HCT116 (cell line): ENCODE results near the gene PDE8A. TPM values are rescaled to one million over a fixed set of nuclear protein-coding genes. Genes with fewer than 3 reads are reported as not detected.
"Not testable (repeated sequence)": the region's sequence is repeated elsewhere in the genome, so short reads cannot be mapped to it uniquely, and the experiment has no call there.

Experiments used
- ATAC-seq: fragments of 200-7000 bp; cut with Tn5 transposase; 2 replicates; pipeline ENCODE4 v1.9.1; 2020; ENCODE audit warnings: mild to moderate bottlenecking, moderate library complexity
- BruUV-seq: library from RNA; stranded (reverse); fragments of 400-500 nt; replicated peaks from 2 replicates; lab custom pipeline; 2021; lab: Mats Ljungman, UMichigan
- CTCF ChIA-PET: fragments of 300-600 bp; sonication (Branson Sonifier 250); formaldehyde crosslinking; loops from one replicate; lab custom pipeline; 2021; ENCODE audit warnings: antibody characterized with exemption; lab: Charles Lee
- POLR2A ChIA-PET: fragments of 300-600, 350-600 bp; sonication (Branson Sonifier 250); formaldehyde crosslinking; loops from one replicate; lab custom pipeline; 2021; ENCODE audit warnings: antibody characterized with exemption; lab: Charles Lee
- RAD21 ChIA-PET, 2 experiments: fragments of 300-600 bp; sonication (Branson Sonifier 250); formaldehyde crosslinking; loops; one replicate each; lab custom pipeline; 2023; ENCODE audit warnings: low total read pairs in 2 of 2; ENCODE audit not compliant: uncharacterized antibody in 2 of 2, unreplicated experiment in 2 of 2, low non-redundant PET in 1 of 2; lab: Charles Lee
- DNase-seq: peaks from one replicate; pipeline ENCODE4 v3.0.0-alpha.2; 2010; ENCODE audit warnings: low read depth, low spot score
- H2AFZ ChIP-seq: fragments of 200-600 bp; shearing (Covaris generic), sonication (generic); 2 replicates; pipeline ENCODE4 v1.6.1; 2017; ENCODE audit warnings: low read depth, mixed run types, mixed read lengths, antibody characterized with exemption, low read length; ENCODE audit not compliant: poor library complexity, severe bottlenecking
- H3K27ac ChIP-seq: 2 replicates; pipeline ENCODE4 v1.5.1; 2012; ENCODE audit warnings: low read depth, low read length
- H3K27me3 ChIP-seq: fragments of 200-600 bp; sonication (generic); 2 replicates; pipeline ENCODE4 v1.6.1; 2016; ENCODE audit warnings: mixed run types, low read length, mixed read lengths; ENCODE audit not compliant: insufficient read depth
- H3K36me3 ChIP-seq, 2 experiments: fragments of 200-500 bp in 1 of 2; fragments of 200-600 bp in 1 of 2; sonication (Bioruptor generic) in 1 of 2; sonication (generic) in 1 of 2; 2 replicates each; pipeline versions ENCODE4 v1.5.1 to v1.6.1; 2014 to 2016; ENCODE audit warnings: low read length in 2 of 2, inconsistent platforms in 1 of 2, mixed read lengths in 1 of 2, mixed run types in 1 of 2; ENCODE audit not compliant: insufficient read depth in 2 of 2, control insufficient read depth in 1 of 2
- H3K4me1 ChIP-seq, 2 experiments: fragments of 200-600 bp in 1 of 2; sonication (generic) in 1 of 2; 2 replicates each; pipeline versions ENCODE4 v1.5.1 to v1.6.1; 2012 to 2017; ENCODE audit warnings: low read length in 2 of 2, inconsistent platforms in 1 of 2, mild to moderate bottlenecking in 1 of 2, mixed read lengths in 1 of 2, mixed run types in 1 of 2, moderate library complexity in 1 of 2; ENCODE audit not compliant: insufficient read depth in 2 of 2, control insufficient read depth in 1 of 2
- H3K4me2 ChIP-seq: fragments of 200-600 bp; sonication (generic); 2 replicates; pipeline ENCODE4 v1.6.1; 2017; ENCODE audit warnings: mixed run types, low read length, mixed read lengths
- H3K4me3 ChIP-seq, 2 experiments: fragments of 200-600 bp in 1 of 2; sonication (generic) in 1 of 2; replicated peaks in 1 of 2; 2 replicates each; pipeline ENCODE4 v1.5.1; 2011 to 2016; ENCODE audit warnings: low read length in 2 of 2, control low read depth in 1 of 2, low read depth in 1 of 2, mild to moderate bottlenecking in 1 of 2, mixed read lengths in 1 of 2, mixed run types in 1 of 2
- H3K79me2 ChIP-seq: fragments of 200-600 bp; sonication (generic); 2 replicates; pipeline ENCODE4 v1.6.1; 2017; ENCODE audit warnings: mild to moderate bottlenecking, mixed run types, low read length, moderate library complexity, mixed read lengths; ENCODE audit not compliant: insufficient read depth
- H3K9ac ChIP-seq: fragments of 200-600 bp; sonication (generic); 2 replicates; pipeline ENCODE4 v1.6.1; 2016; ENCODE audit warnings: low read length, mixed read lengths
- H3K9me2 ChIP-seq: fragments of 200-600 bp; sonication (generic), shearing (Covaris generic); 2 replicates; pipeline ENCODE4 v1.6.1; 2017; ENCODE audit warnings: mixed run types, mild to moderate bottlenecking, moderate library complexity; ENCODE audit not compliant: insufficient read depth
- H3K9me3 ChIP-seq, 2 experiments: fragments of 200-500 bp in 1 of 2; fragments of 200-600 bp in 1 of 2; sonication (Bioruptor generic) in 1 of 2; sonication (generic) in 1 of 2; 2 replicates each; pipeline ENCODE4 v1.6.1; 2014 to 2017; ENCODE audit warnings: low read length in 2 of 2, mixed read lengths in 2 of 2, inconsistent platforms in 1 of 2, low read depth in 1 of 2, mild to moderate bottlenecking in 1 of 2, mixed run types in 1 of 2, moderate library complexity in 1 of 2; ENCODE audit not compliant: control insufficient read depth in 1 of 2, insufficient read depth in 1 of 2
- H4K20me1 ChIP-seq: fragments of 200-600 bp; sonication (generic), shearing (Covaris generic); 2 replicates; pipeline ENCODE4 v1.6.1; 2017; ENCODE audit warnings: mixed run types, mild to moderate bottlenecking, moderate library complexity; ENCODE audit not compliant: insufficient read depth
- CBX3 ChIP-seq: IDR thresholded peaks from 2 replicates; pipeline ENCODE4 v1.6.1; 2012; ENCODE audit warnings: low read depth
- RAD21 ChIP-seq: IDR thresholded peaks from 2 replicates; pipeline ENCODE4 v1.6.1; 2012; ENCODE audit warnings: low read depth, mild to moderate bottlenecking
- SP1 ChIP-seq: IDR thresholded peaks from 2 replicates; pipeline ENCODE4 v1.6.1; 2012; ENCODE audit warnings: low read depth
- ZFX ChIP-seq: fragments of 450-650 bp; IDR thresholded peaks from 2 replicates; pipeline ENCODE4 v1.6.1; 2017
- intact Hi-C: fragments of 100-400 bp; cut with micrococcal nuclease; formaldehyde crosslinking; loops from 2 replicates; pipeline ENCODE4 v1.10.0; 2022
- total RNA-seq: library from RNA; stranded (reverse); gene quantifications from one replicate; pipeline ENCODE4 v1.2.1, GENCODE V29; 2021; ENCODE audit not compliant: unreplicated experiment
- TF ChIP-seq, protein P1 (sequence below): IDR thresholded peaks from 2 replicates; pipeline ENCODE4 v1.6.1; 2012

PDE8A gene
- total RNA-seq, 1 experiment from 2014 or later: 37.8 TPM

- POLR2A ChIA-PET: no interaction called here
- no peak for TF ChIP-seq SP1
- TF ChIP-seq ZFX: no peak
- TF ChIP-seq, protein P1, sequence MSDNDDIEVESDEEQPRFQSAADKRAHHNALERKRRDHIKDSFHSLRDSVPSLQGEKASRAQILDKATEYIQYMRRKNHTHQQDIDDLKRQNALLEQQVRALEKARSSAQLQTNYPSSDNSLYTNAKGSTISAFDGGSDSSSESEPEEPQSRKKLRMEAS: no peak
- no peak for TF ChIP-seq RAD21
Observed at GRCh38 chr15:85174521-85174920, 192.9 kb downstream of the PDE8A start.

GRCh38 chr15:85177042-85177515 is 195.4 kb downstream of the PDE8A start:
- Histone ChIP-seq H3K4me2 (peak overlapping the region; percentile 44), H3K4me1 (peaks cover 7 to 16% of the 10 kb centered on the region in 2 experiments), H2AFZ (peak overlapping the region; percentile 16)
- H3K4me3 ChIP-seq, H3K9me3 ChIP-seq, H3K27ac ChIP-seq, H3K36me3 ChIP-seq, POLR2A ChIA-PET, RAD21 ChIA-PET, H3K9ac ChIP-seq, BruUV-seq, H3K27me3 ChIP-seq, intact Hi-C loops, H4K20me1 ChIP-seq, H3K9me2 ChIP-seq, H3K79me2 ChIP-seq: not testable (repeated sequence)
- ATAC-seq (peak; percentile 88), DNase-seq (peak; percentile 39)
- peak; percentile 37; the same call in 1 of the 2 replicates for TF ChIP-seq CBX3
- TF ChIP-seq, protein P1: peak; percentile 45; the same call in 1 of the 2 replicates
- CTCF ChIA-PET: interaction anchor here (0.8 kb wide), 1 partner anchor 8 kb away, joined by 4 read pairs; no protein-coding TSS in a partner anchor

More at GRCh38 chr15:85174521-85174920, 192.9 kb downstream of the PDE8A start:
- no peak overlapping the region for H3K4me3 ChIP-seq
- no peak overlapping the region for H3K9ac ChIP-seq
- peaks cover 7 to 16% of the 10 kb centered on the region in 2 experiments for H3K4me1 ChIP-seq
- no peaks in the 10 kb centered on the region for H3K27me3 ChIP-seq
- CTCF ChIA-PET: no interaction called here
- DNase-seq: no peak
- no peak overlapping the region for H3K27ac ChIP-seq
- no peaks in the 10 kb centered on the region for H3K79me2 ChIP-seq
- ATAC-seq: no peak
- intact Hi-C loops: no loop called here
- no peaks in the 10 kb centered on the region for H3K9me2 ChIP-seq
- no peak overlapping the region for H2AFZ ChIP-seq
- H3K36me3 ChIP-seq: no peaks in the 10 kb centered on the region
- no peaks in the 10 kb centered on the region for H4K20me1 ChIP-seq
- no peak overlapping the region for H3K4me2 ChIP-seq
- peaks cover 10 to 14% of the 10 kb centered on the region in 2 experiments; a peak in 3 of 4 replicates for H3K9me3 ChIP-seq
- BruUV-seq: no TSS peak
- RAD21 ChIA-PET: no interaction called here
